ENCODE data around the gene LIN28A.

DNA sequence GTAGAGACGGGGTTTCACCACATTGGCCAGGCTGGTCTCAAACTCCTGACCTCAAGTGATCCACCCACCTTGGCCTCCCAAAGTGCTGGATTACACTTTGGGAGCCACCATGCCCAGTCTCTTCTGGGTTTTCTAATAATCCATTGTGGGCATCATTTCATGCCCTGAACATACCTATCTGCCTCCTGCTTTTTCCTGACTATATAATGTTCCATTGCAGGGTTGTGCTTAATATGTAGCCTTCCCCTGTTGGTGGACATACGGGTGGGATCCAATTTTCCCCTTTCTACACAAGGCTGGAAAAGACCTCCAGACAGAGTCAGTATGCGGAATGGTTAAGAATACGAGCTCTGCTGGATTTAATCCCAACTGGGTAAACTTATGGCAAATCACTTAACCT is 34.6 kb upstream of the LIN28A start:
- TF ChIP-seq, protein P1, sequence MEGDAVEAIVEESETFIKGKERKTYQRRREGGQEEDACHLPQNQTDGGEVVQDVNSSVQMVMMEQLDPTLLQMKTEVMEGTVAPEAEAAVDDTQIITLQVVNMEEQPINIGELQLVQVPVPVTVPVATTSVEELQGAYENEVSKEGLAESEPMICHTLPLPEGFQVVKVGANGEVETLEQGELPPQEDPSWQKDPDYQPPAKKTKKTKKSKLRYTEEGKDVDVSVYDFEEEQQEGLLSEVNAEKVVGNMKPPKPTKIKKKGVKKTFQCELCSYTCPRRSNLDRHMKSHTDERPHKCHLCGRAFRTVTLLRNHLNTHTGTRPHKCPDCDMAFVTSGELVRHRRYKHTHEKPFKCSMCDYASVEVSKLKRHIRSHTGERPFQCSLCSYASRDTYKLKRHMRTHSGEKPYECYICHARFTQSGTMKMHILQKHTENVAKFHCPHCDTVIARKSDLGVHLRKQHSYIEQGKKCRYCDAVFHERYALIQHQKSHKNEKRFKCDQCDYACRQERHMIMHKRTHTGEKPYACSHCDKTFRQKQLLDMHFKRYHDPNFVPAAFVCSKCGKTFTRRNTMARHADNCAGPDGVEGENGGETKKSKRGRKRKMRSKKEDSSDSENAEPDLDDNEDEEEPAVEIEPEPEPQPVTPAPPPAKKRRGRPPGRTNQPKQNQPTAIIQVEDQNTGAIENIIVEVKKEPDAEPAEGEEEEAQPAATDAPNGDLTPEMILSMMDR (IDR thresholded peaks at IDR 0.05): no peak
- no peak for TF ChIP-seq POLR2A (IDR thresholded peaks at IDR 0.05)
